ENCODE data around the gene NUMA1.
A peak's percentile ranks its signal among the peaks of the same experiment; 100 is the strongest.

NUMA1 gene

DNA sequence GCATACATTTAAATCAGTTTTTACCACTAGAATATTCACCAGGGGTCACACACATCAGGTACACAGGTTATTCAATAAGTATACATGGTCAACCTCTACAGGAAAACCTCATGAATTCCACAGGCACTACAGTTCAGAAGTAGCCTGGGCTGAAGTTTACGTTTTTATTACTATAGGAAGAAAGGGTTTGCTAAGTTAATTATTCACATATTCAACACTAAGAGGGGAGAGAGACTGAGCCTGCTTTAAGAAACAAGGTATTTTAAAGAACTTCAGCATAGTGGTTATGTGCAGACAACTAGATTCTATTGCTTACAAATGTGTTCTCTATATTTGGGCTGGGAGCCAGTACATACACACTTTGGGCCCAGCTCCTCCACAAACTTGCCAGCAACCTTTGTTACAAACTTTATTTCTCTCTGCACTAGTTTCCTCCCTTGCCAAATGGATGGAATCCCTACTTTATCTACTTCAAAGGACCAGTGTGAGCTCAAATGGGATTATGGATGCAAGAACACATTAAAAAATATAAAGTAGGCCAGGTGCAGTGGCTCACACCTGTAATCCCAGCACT, 49.8 kb downstream of the NUMA1 start:
- Histone ChIP-seq H3K4me2 (ENCODE audit: low read length) (no peak overlapping the region), H3K4me1 (ENCODE audit: control insufficient read depth, insufficient read depth, low read length) (peaks cover 5% of the 10 kb centered on the region), H3K27me3 (ENCODE audit: control insufficient read depth, insufficient read depth, low read length) (no peaks in the 10 kb centered on the region), H3K36me3 (ENCODE audit: insufficient read depth, low read length) (peaks cover 41% of the 10 kb centered on the region), H3K9ac (ENCODE audit: low read depth, low read length) (no peak overlapping the region), H3K9me3 (replicated peaks; ENCODE audit: low read length) (no peaks in the 10 kb centered on the region), H3K4me3 (ENCODE audit: low read length) (no peak overlapping the region)

DNA sequence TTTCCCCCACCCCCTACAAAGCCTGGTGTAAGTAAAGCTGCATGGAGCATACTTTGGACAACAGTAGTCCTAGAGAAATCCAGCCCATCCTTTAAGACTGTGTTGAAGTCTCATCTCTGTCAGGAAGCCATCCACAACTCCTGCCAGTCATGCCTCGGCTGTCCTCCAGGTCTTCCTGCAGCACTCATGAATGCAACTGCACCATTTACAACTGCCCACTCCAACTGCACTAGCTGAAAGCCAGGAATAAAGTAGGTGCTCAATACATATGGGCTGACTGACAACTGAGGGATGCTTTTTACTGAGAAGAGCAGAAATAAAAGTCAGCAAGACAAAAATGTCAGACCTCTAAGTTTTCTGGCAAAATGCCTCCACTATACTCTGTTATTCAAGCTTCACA, 54.3 kb downstream of the NUMA1 start:
- Histone ChIP-seq H3K36me3 (ENCODE audit: insufficient read depth, low read length) (peaks cover 64% of the 10 kb centered on the region), H3K4me3 (ENCODE audit: low read length) (no peak overlapping the region), H3K27me3 (ENCODE audit: control insufficient read depth, insufficient read depth, low read length) (no peaks in the 10 kb centered on the region), H3K4me1 (ENCODE audit: control insufficient read depth, insufficient read depth, low read length) (peaks cover 8% of the 10 kb centered on the region), H3K9me3 (replicated peaks; ENCODE audit: low read length) (no peaks in the 10 kb centered on the region), H3K9ac (ENCODE audit: low read depth, low read length) (no peak overlapping the region), H3K4me2 (ENCODE audit: low read length) (no peak overlapping the region)

DNA sequence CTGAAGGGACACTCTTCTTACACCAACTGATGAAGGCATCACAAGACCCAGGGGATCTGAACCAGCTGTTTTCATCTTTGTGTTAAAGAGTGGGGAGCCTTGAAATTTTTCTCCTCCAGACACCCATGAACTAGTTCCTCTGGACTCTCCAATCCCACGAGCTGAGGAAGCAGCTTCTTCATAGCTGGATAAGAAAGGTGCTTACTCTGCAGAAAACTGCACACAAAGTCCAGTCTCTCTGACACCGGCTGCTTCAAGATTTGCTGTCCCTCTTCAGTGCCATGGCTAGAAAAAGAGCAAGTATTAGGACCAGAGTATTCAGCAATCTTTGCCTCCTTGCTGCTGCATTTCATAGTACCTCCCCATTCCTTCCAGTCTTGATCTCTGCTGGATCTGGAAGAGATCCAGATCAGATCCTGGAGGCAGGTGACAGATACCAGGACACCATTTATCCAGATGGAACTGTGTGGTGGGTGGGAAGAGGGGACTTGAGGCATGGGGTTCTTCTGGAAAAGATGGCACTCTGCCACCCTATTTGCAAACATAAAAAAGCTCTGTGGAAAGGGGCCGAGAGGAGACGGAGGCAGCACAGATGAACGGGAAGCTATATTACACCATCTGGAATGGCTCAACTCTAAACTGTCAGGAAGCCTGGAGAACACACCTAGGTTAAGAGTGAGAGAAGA, 56.1 kb downstream of the NUMA1 start:
- Histone ChIP-seq H3K4me2 (ENCODE audit: low read length) (no peak overlapping the region), H3K4me1 (ENCODE audit: control insufficient read depth, insufficient read depth, low read length) (peaks cover 8% of the 10 kb centered on the region), H3K9ac (ENCODE audit: low read depth, low read length) (no peak overlapping the region), H3K9me3 (replicated peaks; ENCODE audit: low read length) (no peaks in the 10 kb centered on the region), H3K36me3 (ENCODE audit: insufficient read depth, low read length) (peaks cover 73% of the 10 kb centered on the region), H3K27me3 (ENCODE audit: control insufficient read depth, insufficient read depth, low read length) (no peaks in the 10 kb centered on the region), H3K4me3 (ENCODE audit: low read length) (no peak overlapping the region)

DNA sequence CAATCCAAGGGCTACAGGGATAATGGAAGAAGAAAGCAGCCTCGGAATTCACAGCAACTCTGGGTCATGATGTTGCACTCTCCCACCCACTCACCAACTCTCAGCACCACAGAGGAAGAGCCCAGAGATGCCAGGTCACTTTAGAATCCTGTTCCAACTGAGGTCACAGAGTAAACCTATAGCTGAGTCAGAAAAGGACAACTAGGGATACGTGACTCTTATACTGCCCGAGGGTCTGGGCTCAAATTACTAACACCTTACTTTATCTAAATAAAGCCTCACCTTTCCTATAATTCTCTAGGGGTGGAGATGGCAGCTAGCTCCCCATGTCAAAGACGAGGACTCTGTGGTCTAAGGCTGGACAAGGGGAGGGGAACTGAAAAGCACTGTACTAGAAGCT, 57.0 kb downstream of the NUMA1 start:
- Histone ChIP-seq H3K27me3 (ENCODE audit: control insufficient read depth, insufficient read depth, low read length) (no peaks in the 10 kb centered on the region), H3K4me1 (ENCODE audit: control insufficient read depth, insufficient read depth, low read length) (peaks cover 8% of the 10 kb centered on the region), H3K36me3 (ENCODE audit: insufficient read depth, low read length) (peaks cover 78% of the 10 kb centered on the region)

DNA sequence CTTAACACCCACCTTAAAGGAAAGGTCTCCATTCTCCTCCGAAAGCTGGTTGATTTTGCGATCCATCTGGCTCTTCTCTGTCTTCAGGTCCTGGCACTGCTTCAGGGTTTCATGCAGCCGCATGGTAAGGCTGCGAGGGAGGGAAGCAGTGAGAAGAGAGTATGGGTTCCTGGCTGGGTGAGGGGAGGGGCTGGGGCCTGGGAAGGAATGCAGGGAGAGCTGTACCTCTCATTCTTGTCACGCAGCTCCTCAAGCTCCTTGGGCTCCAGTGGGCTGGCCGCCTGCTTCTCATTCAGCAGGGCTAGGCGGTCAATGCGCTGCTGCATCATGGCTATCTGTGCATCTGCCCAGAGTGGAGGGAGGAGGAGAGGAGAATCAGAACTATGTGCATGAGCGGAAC, 62.2 kb downstream of the NUMA1 start:
- H3K36me3 ChIP-seq (ENCODE audit: insufficient read depth, low read length) = peaks cover 98% of the 10 kb centered on the region
- no peaks in the 10 kb centered on the region for H3K9me3 ChIP-seq (replicated peaks; ENCODE audit: low read length)
- H3K4me2 ChIP-seq (ENCODE audit: low read length) = no peak overlapping the region
- peaks cover 20% of the 10 kb centered on the region for H3K4me1 ChIP-seq (ENCODE audit: control insufficient read depth, insufficient read depth, low read length)
- no peak overlapping the region for H3K4me3 ChIP-seq (ENCODE audit: low read length)
- H3K27me3 ChIP-seq (ENCODE audit: control insufficient read depth, insufficient read depth, low read length) = no peaks in the 10 kb centered on the region
- no peak overlapping the region for H3K9ac ChIP-seq (ENCODE audit: low read depth, low read length)

More for the DNA sequence above, 57.0 kb downstream of the NUMA1 start:
- no peak overlapping the region for H3K4me3 ChIP-seq (ENCODE audit: low read length)
- H3K9ac ChIP-seq (ENCODE audit: low read depth, low read length) = no peak overlapping the region
- no peaks in the 10 kb centered on the region for H3K9me3 ChIP-seq (replicated peaks; ENCODE audit: low read length)
- H3K4me2 ChIP-seq (ENCODE audit: low read length) = no peak overlapping the region

DNA sequence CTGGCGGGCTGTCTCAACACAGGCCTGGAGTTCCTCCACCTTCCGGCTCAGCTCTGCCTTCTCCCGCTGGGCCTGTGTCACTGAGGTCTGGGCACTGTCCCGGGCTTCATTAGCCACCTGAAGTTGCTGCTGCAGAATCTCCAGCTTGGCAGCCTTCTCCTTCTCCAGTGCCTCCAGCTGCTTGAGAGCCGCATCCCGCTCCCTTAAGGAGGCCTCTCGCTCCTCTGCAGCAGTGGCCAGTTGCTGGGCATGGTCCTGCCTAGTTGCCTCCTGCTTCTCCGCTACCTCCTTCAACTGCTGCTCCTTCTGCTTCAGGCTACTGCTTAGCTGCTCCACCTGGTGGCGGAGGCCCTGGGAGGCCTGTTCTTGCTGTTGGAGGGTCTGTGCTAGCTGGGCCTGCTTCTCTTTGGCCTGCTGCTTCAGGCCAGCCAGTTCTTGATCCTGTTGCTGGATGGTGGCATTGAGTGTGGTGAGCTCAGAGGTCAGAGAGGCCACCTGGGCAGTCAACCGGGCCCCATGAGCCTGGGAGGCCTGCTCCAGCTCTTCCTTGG, 64.8 kb downstream of the NUMA1 start:
- Histone ChIP-seq H3K9ac (ENCODE audit: low read depth, low read length) (no peak overlapping the region), H3K4me2 (ENCODE audit: low read length) (no peak overlapping the region), H3K36me3 (ENCODE audit: insufficient read depth, low read length) (peaks cover 99% of the 10 kb centered on the region), H3K4me1 (ENCODE audit: control insufficient read depth, insufficient read depth, low read length) (peaks cover 30% of the 10 kb centered on the region), H3K9me3 (replicated peaks; ENCODE audit: low read length) (no peaks in the 10 kb centered on the region), H3K27me3 (ENCODE audit: control insufficient read depth, insufficient read depth, low read length) (no peaks in the 10 kb centered on the region), H3K4me3 (ENCODE audit: low read length) (no peak overlapping the region)

DNA sequence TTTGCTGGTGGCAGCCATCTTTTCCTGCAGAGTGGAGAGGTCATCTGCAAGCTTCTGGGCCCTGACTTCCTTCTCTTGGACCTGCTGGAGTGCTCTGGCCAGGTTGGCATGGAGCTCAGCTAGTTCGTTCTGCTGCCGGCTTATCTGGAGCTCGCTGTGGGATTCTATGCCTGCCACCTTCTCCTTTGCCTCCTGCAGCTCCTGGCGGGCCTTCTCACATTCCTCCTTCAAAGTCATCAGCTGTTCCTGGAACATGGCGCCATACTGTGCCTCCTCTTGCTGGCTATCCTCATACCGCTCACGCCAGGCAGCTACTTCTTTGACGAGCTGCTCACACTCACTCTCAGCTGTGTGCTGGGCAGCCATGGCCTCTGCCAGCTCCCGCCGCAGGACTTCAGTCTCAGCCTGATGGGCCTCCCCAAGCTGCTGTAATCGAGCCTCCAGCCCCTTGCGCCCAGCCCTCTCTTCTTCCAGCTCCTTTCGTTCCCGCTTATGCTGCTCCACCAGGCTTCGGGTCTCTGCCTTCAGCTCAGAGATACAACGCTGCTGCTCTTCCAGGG, 65.5 kb downstream of the NUMA1 start:
- Histone ChIP-seq H3K9ac (ENCODE audit: low read depth, low read length) (no peak overlapping the region), H3K36me3 (ENCODE audit: insufficient read depth, low read length) (peaks cover 100% of the 10 kb centered on the region)

DNA sequence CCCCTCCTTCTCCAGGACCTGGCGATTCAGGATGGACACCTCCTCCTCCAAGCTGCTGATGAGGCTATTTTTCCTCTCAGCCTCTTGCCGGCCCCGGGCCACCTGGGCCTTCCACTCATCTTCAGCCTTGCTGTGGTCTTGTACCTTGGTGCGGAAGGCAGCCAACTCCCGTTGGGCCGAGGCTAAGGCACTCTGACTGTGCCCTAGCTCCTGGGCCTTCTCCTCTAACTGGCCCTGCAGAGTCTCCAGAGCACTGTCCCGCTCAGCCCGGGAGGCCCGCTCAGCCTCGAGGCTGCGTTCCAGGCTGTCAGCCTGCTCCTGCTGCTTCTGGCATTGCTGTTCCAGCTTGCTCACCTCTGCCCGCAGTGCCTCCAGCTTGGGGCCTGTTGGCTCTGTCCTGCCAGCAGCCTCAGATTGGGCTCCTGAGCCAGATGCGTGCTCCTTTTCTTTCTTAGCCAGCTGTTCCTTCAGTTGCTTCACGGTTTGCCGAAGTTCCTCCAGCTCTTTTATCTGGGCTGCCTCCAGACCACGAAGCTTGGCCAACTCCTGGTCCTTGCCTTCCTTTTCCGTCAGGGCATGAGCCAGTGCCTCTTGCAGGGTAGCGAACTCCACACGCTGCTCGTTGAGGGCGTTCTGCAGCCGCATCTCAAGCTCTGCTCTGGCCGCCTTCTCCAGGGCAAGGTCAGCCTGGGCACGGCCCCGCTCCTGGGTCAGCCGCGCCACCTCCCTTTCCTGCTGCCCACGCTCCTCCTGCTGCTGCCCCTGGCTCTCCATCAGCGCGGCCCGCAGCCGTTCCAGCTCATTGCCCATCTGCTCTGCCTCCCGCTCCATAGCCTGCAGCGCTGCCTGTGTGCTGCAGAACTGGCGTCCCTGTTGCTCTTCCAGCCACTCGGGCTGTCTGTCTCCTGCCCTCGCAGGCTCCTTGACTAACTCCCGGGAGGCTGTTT, 66.3 kb downstream of the NUMA1 start:
- peaks cover 99% of the 10 kb centered on the region for H3K36me3 ChIP-seq (ENCODE audit: insufficient read depth, low read length)
- no peaks in the 10 kb centered on the region for H3K27me3 ChIP-seq (ENCODE audit: control insufficient read depth, insufficient read depth, low read length)
- H3K4me3 ChIP-seq (ENCODE audit: low read length) = no peak overlapping the region
- no peak overlapping the region for H3K9ac ChIP-seq (ENCODE audit: low read depth, low read length)
- peaks cover 30% of the 10 kb centered on the region for H3K4me1 ChIP-seq (ENCODE audit: control insufficient read depth, insufficient read depth, low read length)
- peak overlapping the region; percentile 36 for H3K4me2 ChIP-seq (ENCODE audit: low read length)
- no peaks in the 10 kb centered on the region for H3K9me3 ChIP-seq (replicated peaks; ENCODE audit: low read length)

More for the DNA sequence above, 65.5 kb downstream of the NUMA1 start:
- Histone ChIP-seq H3K4me1 (ENCODE audit: control insufficient read depth, insufficient read depth, low read length) (peaks cover 30% of the 10 kb centered on the region), H3K4me3 (ENCODE audit: low read length) (no peak overlapping the region), H3K9me3 (replicated peaks; ENCODE audit: low read length) (no peaks in the 10 kb centered on the region), H3K27me3 (ENCODE audit: control insufficient read depth, insufficient read depth, low read length) (no peaks in the 10 kb centered on the region), H3K4me2 (ENCODE audit: low read length) (no peak overlapping the region)

DNA sequence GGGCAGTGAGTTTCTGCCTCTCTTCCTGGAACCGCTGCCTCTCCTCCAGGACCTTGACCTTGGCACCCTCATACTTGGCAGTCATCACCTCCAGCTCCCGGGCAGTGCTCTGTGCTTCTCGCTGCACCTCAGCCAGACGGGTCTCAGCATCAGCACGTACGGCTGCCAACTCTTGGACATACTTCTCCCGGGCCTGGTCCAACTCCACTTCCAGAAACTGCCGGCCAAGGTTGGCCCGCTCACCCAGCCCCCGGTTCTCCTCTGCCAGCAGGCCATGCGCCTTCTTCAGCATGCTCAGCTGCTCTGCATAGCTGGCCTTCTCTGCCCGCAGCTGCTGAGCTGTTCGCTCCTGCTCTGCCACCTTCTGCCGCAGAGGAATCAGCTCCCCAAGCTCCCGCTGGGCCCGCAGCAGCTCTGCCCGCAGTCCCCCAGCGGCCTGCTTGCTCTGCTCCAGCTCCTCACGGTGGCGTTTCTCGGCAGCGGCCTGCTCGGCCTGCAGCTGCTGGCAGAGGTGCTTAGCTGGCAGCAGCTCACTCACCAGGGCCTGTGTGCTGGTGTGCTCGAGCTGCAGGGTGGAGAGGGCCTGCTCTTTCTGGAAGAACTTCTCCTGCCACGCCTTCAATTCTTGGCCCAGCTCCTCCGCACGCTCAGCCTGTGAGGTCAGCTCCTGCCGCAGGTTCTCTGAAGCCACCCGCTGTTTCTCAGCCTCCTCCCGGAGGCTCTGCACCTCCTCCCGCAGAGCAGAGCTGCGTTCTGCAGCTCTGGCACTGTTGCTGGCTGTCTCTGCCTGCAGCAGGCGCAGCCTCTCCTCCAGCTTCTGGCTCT, 67.2 kb downstream of the NUMA1 start:
- Histone ChIP-seq H3K4me2 (ENCODE audit: low read length) (peak overlapping the region; percentile 36), H3K4me3 (ENCODE audit: low read length) (no peak overlapping the region), H3K9me3 (replicated peaks; ENCODE audit: low read length) (no peaks in the 10 kb centered on the region), H3K36me3 (ENCODE audit: insufficient read depth, low read length) (peaks cover 98% of the 10 kb centered on the region), H3K9ac (ENCODE audit: low read depth, low read length) (peak overlapping the region; percentile 33), H3K4me1 (ENCODE audit: control insufficient read depth, insufficient read depth, low read length) (peaks cover 30% of the 10 kb centered on the region), H3K27me3 (ENCODE audit: control insufficient read depth, insufficient read depth, low read length) (no peaks in the 10 kb centered on the region)

DNA sequence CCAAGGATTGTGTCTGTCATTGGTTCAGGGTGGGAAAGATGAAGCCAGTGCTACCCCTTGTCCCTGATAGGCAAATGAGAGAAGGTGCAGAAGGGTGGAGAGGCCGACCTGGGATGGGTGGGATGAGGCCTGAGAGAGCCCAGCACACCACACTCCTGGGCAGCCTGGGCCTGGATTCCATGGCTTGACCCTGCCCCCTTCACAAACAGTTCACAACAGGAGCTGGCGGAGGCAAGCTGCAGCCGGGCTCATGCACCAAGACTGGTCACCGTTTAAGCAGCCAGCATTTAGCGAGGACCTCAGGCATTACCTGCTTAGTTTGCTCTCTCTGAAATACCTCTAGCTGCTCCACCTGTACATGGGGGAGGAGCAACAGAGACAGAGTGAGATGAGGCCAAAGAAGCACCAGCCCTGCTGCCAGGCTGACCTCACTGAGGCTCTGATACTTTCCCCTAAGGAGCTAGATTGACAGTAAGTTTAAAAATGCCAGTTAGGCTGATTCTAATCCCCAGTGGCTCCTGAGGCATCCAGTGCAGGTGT, 68.2 kb downstream of the NUMA1 start:
- Histone ChIP-seq H3K9ac (ENCODE audit: low read depth, low read length) (no peak overlapping the region), H3K4me2 (ENCODE audit: low read length) (no peak overlapping the region), H3K36me3 (ENCODE audit: insufficient read depth, low read length) (peaks cover 98% of the 10 kb centered on the region), H3K4me1 (ENCODE audit: control insufficient read depth, insufficient read depth, low read length) (peaks cover 30% of the 10 kb centered on the region), H3K27me3 (ENCODE audit: control insufficient read depth, insufficient read depth, low read length) (no peaks in the 10 kb centered on the region), H3K4me3 (ENCODE audit: low read length) (no peak overlapping the region), H3K9me3 (replicated peaks; ENCODE audit: low read length) (no peaks in the 10 kb centered on the region)
